MG63 (cell line): Measurements from ENCODE around the gene WNT16. TPM values are rescaled to one million over a fixed set of nuclear protein-coding genes. Genes with fewer than 3 reads are reported as not detected.

Experiments
- DNase-seq: peaks from one replicate; pipeline ENCODE4 v3.0.0-alpha.2; 2020
- H3K27me3 ChIP-seq: fragments of 250-450 bp; sonication (Bioruptor Pico); 2 replicates; pipeline ENCODE4 v1.5.1; 2020; ENCODE audit warnings: mild to moderate bottlenecking, moderate library complexity
- H3K36me3 ChIP-seq: fragments of 250-450 bp; sonication (Bioruptor Pico); 2 replicates; pipeline ENCODE4 v1.5.1; 2020; ENCODE audit warnings: mild to moderate bottlenecking, moderate library complexity
- H3K4me3 ChIP-seq: fragments of 250-450 bp; sonication (Bioruptor Pico); 2 replicates; pipeline ENCODE4 v1.5.1; 2020; ENCODE audit warnings: mild to moderate bottlenecking, moderate library complexity
- H3K9me3 ChIP-seq: fragments of 250-450 bp; sonication (Bioruptor Pico); 2 replicates; pipeline ENCODE4 v1.5.1; 2020; ENCODE audit warnings: mild to moderate bottlenecking, moderate library complexity
- total RNA-seq: library from RNA; depleted of rRNA; stranded (reverse); fragments of >200 nt; shearing (Covaris generic); gene quantifications from 2 replicates; pipeline ENCODE4 v1.2.3, GENCODE V29; 2014; ENCODE audit warnings: low replicate concordance

WNT16 gene
- total RNA-seq, 1 experiment from 2014 or later, result not detected

GRCh38 chr7:121330053-121330833, 1.4 kb downstream of the WNT16 start:
- peaks cover 57% of the 10 kb centered on the region for H3K27me3 ChIP-seq

GRCh38 chr7:121331048-121331447, 2.2 kb downstream of the WNT16 start:
- no peaks in the 10 kb centered on the region for H3K36me3 ChIP-seq
- no peak for DNase-seq

More at GRCh38 chr7:121330053-121330833, 1.4 kb downstream of the WNT16 start:
- Histone ChIP-seq H3K36me3 (no peaks in the 10 kb centered on the region), H3K4me3 (peak overlapping the region; percentile 22), H3K9me3 (no peaks in the 10 kb centered on the region)
- DNase-seq, result no peak

GRCh38 chr7:121331574-121331973, 2.8 kb downstream of the WNT16 start:
- no peak for DNase-seq
- Histone ChIP-seq H3K4me3 (no peak overlapping the region), H3K36me3 (no peaks in the 10 kb centered on the region), H3K9me3 (no peaks in the 10 kb centered on the region), H3K27me3 (peaks cover 67% of the 10 kb centered on the region)

More at GRCh38 chr7:121331048-121331447, 2.2 kb downstream of the WNT16 start:
- H3K27me3 ChIP-seq, result peaks cover 65% of the 10 kb centered on the region
- H3K4me3 ChIP-seq, result no peak overlapping the region
- no peaks in the 10 kb centered on the region for H3K9me3 ChIP-seq

- H3K4me3 ChIP-seq, result no peak overlapping the region
- H3K36me3 ChIP-seq, result no peaks in the 10 kb centered on the region
- no peaks in the 10 kb centered on the region for H3K9me3 ChIP-seq
- no peak for DNase-seq
- peaks cover 61% of the 10 kb centered on the region for H3K27me3 ChIP-seq
Observed at GRCh38 chr7:121334376-121334775, 5.6 kb downstream of the WNT16 start.

- Histone ChIP-seq H3K9me3 (no peaks in the 10 kb centered on the region), H3K4me3 (no peak overlapping the region), H3K27me3 (peaks cover 54% of the 10 kb centered on the region), H3K36me3 (no peaks in the 10 kb centered on the region)
- no peak for DNase-seq
Observed at GRCh38 chr7:121334875-121335648, 6.3 kb downstream of the WNT16 start.

GRCh38 chr7:121336579-121336978, 7.8 kb downstream of the WNT16 start:
- Histone ChIP-seq H3K36me3 (no peaks in the 10 kb centered on the region), H3K27me3 (peaks cover 42% of the 10 kb centered on the region), H3K4me3 (no peak overlapping the region), H3K9me3 (no peaks in the 10 kb centered on the region)
- DNase-seq, result no peak

- Histone ChIP-seq H3K4me3 (no peak overlapping the region), H3K36me3 (no peaks in the 10 kb centered on the region), H3K9me3 (no peaks in the 10 kb centered on the region), H3K27me3 (peaks cover 36% of the 10 kb centered on the region)
- DNase-seq, result no peak
Observed at GRCh38 chr7:121337398-121337797, 8.6 kb downstream of the WNT16 start.

- no peak overlapping the region for H3K4me3 ChIP-seq
- no peak for DNase-seq
- H3K36me3 ChIP-seq, result no peaks in the 10 kb centered on the region
- H3K27me3 ChIP-seq, result peaks cover 24% of the 10 kb centered on the region
- no peaks in the 10 kb centered on the region for H3K9me3 ChIP-seq
Observed at GRCh38 chr7:121339082-121339481, 10.3 kb downstream of the WNT16 start.

GRCh38 chr7:121341933-121342332, 13.1 kb downstream of the WNT16 start:
- Histone ChIP-seq H3K27me3 (peaks cover 3% of the 10 kb centered on the region; the same call in 1 of the 2 replicates), H3K4me3 (no peak overlapping the region), H3K9me3 (no peaks in the 10 kb centered on the region), H3K36me3 (no peaks in the 10 kb centered on the region)
- DNase-seq, result no peak

GRCh38 chr7:121342631-121343030, 13.8 kb downstream of the WNT16 start:
- Histone ChIP-seq H3K4me3 (no peak overlapping the region), H3K9me3 (no peaks in the 10 kb centered on the region), H3K27me3 (no peaks in the 10 kb centered on the region), H3K36me3 (no peaks in the 10 kb centered on the region)
- no peak for DNase-seq

- Histone ChIP-seq H3K9me3 (no peaks in the 10 kb centered on the region), H3K27me3 (no peaks in the 10 kb centered on the region), H3K4me3 (no peak overlapping the region), H3K36me3 (no peaks in the 10 kb centered on the region)
- no peak for DNase-seq
Observed at GRCh38 chr7:121343302-121343701, 14.5 kb downstream of the WNT16 start.

- H3K36me3 ChIP-seq, result no peaks in the 10 kb centered on the region
- no peaks in the 10 kb centered on the region for H3K27me3 ChIP-seq
- no peaks in the 10 kb centered on the region for H3K9me3 ChIP-seq
- DNase-seq, result no peak
- no peak overlapping the region for H3K4me3 ChIP-seq
Observed at GRCh38 chr7:121344093-121344492, 15.3 kb downstream of the WNT16 start.

GRCh38 chr7:121344497-121344896, 15.7 kb downstream of the WNT16 start:
- no peak for DNase-seq
- Histone ChIP-seq H3K4me3 (no peak overlapping the region), H3K9me3 (no peaks in the 10 kb centered on the region), H3K36me3 (no peaks in the 10 kb centered on the region), H3K27me3 (no peaks in the 10 kb centered on the region)

GRCh38 chr7:121351682-121352081, 22.9 kb downstream of the WNT16 start:
- no peaks in the 10 kb centered on the region for H3K27me3 ChIP-seq
- H3K4me3 ChIP-seq, result no peak overlapping the region
- peaks cover 5% of the 10 kb centered on the region; the same call in 1 of the 2 replicates for H3K36me3 ChIP-seq
- DNase-seq, result no peak
- H3K9me3 ChIP-seq, result no peaks in the 10 kb centered on the region

GRCh38 chr7:121352323-121352722, 23.5 kb downstream of the WNT16 start:
- Histone ChIP-seq H3K4me3 (no peak overlapping the region), H3K36me3 (peaks cover 5% of the 10 kb centered on the region; the same call in 1 of the 2 replicates), H3K27me3 (no peaks in the 10 kb centered on the region), H3K9me3 (no peaks in the 10 kb centered on the region)
- DNase-seq, result no peak

- Histone ChIP-seq H3K36me3 (peaks cover 19% of the 10 kb centered on the region), H3K27me3 (no peaks in the 10 kb centered on the region), H3K9me3 (no peaks in the 10 kb centered on the region), H3K4me3 (no peak overlapping the region)
- DNase-seq, result no peak
Observed at GRCh38 chr7:121355574-121355973, 26.8 kb downstream of the WNT16 start.

- DNase-seq, result no peak
- no peaks in the 10 kb centered on the region for H3K9me3 ChIP-seq
- no peaks in the 10 kb centered on the region for H3K27me3 ChIP-seq
- H3K4me3 ChIP-seq, result no peak overlapping the region
- peaks cover 26% of the 10 kb centered on the region for H3K36me3 ChIP-seq
Observed at GRCh38 chr7:121360564-121360963, 31.8 kb downstream of the WNT16 start.
